Natural killer cell (primary cell): ENCODE data around the gene JPH3. TPM values are rescaled to one million over a fixed set of nuclear protein-coding genes. Genes with fewer than 3 reads are reported as not detected.

ENCODE experiments used
- ATAC-seq, 3 donors: fragments of 150-1000 bp in 2 of 3; fragments of 200-7000 bp in 1 of 3; cut with Tn5 transposase; 1 replicate in 1 of 3; 2 replicates in 2 of 3; pipeline ENCODE4 v1.10.0; 2021; ENCODE audit warnings: mild to moderate bottlenecking in 2 of 3, moderate library complexity in 2 of 3
- DNase-seq, 2 donors: peaks; one replicate each; pipeline versions ENCODE4 v3.0.0 to v3.0.0-alpha.2; 2013 to 2021; ENCODE audit warnings: mixed read lengths in 1 of 2
- H3K27ac ChIP-seq: one replicate; pipeline ENCODE4 v1.5.1; 2013; ENCODE audit warnings: mild to moderate bottlenecking, low read length
- H3K27me3 ChIP-seq: one replicate; pipeline ENCODE4 v1.6.1; 2013; ENCODE audit warnings: low read length; ENCODE audit not compliant: control insufficient read depth, insufficient read depth
- H3K36me3 ChIP-seq: one replicate; pipeline ENCODE4 v1.6.1; 2013; ENCODE audit warnings: low read length; ENCODE audit not compliant: control insufficient read depth, insufficient read depth
- H3K4me1 ChIP-seq: one replicate; pipeline ENCODE4 v1.6.1; 2013; ENCODE audit warnings: low read length; ENCODE audit not compliant: control insufficient read depth, insufficient read depth
- H3K4me3 ChIP-seq: one replicate; pipeline ENCODE4 v1.5.1; 2013; ENCODE audit warnings: low read length
- H3K9me3 ChIP-seq: one replicate; pipeline ENCODE4 v1.6.1; 2013; ENCODE audit warnings: low read length; ENCODE audit not compliant: control insufficient read depth, insufficient read depth
- H3K27ac Mint-ChIP-seq, 2 donors: one replicate each; pipeline ENCODE4 v1.8.0; 2022; ENCODE audit warnings: mild to moderate bottlenecking in 2 of 2, mixed read lengths in 2 of 2, moderate library complexity in 1 of 2
- H3K27me3 Mint-ChIP-seq, 2 donors: one replicate each; pipeline ENCODE4 v1.8.0; 2022; ENCODE audit warnings: low read depth in 2 of 2, mixed read lengths in 2 of 2
- H3K36me3 Mint-ChIP-seq: one replicate; pipeline ENCODE4 v1.8.0; 2022; ENCODE audit warnings: mixed read lengths
- H3K4me1 Mint-ChIP-seq, 2 donors: one replicate each; pipeline ENCODE4 v1.8.0; 2022; ENCODE audit warnings: mixed read lengths in 2 of 2
- H3K4me3 Mint-ChIP-seq: one replicate; pipeline ENCODE4 v1.8.0; 2022; ENCODE audit warnings: mild to moderate bottlenecking, moderate library complexity, mixed read lengths
- H3K9me3 Mint-ChIP-seq, 2 donors: one replicate each; pipeline ENCODE4 v1.8.0; 2022; ENCODE audit warnings: mixed read lengths in 2 of 2
- WGBS: methylation state at CpG from one replicate; pipeline ENCODE4 v1.1.7; 2013; ENCODE audit warnings: missing lambda C conversion rate; ENCODE audit not compliant: insufficient coverage; 5-methylcytosine and 5-hydroxymethylcytosine counted together
- intact Hi-C: fragments of 100-400 bp; cut with micrococcal nuclease; formaldehyde crosslinking; loops from one replicate; pipeline ENCODE4 v1.14.2; 2022
- total RNA-seq, 4 donors: library from RNA; stranded (reverse); fragments of 120-200 nt in 1 of 4; gene quantifications; one replicate each; pipeline versions ENCODE4 v1.2.3 to v1.2.4, GENCODE V29; 2013 to 2022
- TF ChIP-seq, protein P1 (sequence below): fragments of 200-600 bp; IDR thresholded peaks from one replicate; pipeline ENCODE4 v1.8.0; 2022; ENCODE audit warnings: antibody characterized with exemption

JPH3 gene
- total RNA-seq, 3 donors from 2014 or later (not counting 1 experiment from before 2014, with no cell fraction given): not detected

DNA sequence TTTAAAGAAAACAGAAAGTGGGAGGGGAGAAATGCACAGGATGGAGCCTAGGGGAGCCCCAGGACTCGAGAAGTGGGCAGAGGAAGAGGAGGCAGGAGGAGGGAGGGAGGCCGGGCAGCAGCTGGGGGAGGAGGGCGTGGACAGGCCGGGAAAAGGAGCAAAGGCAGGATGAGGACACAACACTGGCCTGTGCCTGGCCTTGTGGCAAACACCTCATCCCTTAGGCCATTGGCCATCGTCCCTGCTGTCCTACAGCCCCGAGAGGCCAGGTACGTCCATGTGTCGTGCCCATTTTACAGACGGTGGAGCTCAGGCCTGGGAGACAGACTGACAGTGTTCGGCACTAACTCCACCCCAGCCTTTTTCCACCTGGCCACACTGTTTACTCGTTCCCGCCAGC, 15.9 kb downstream of the JPH3 start:
- Mint-ChIP-seq H3K27ac (no peak overlapping the region), H3K4me1 (peaks cover 0 to 5% of the 10 kb centered on the region in 2 donors), H3K36me3 (no peaks in the 10 kb centered on the region), H3K9me3 (no peaks in the 10 kb centered on the region), H3K4me3 (no peak overlapping the region), H3K27me3 (peaks cover 0 to 9% of the 10 kb centered on the region in 2 donors)
- intact Hi-C loops: no loop called here
- 79% methylated on average over 12 of the region's 12 CpGs for WGBS
- no peaks in the 10 kb centered on the region for H3K36me3 ChIP-seq
- H3K27me3 ChIP-seq: no peaks in the 10 kb centered on the region
- H3K4me3 ChIP-seq: no peak overlapping the region
- H3K9me3 ChIP-seq: no peaks in the 10 kb centered on the region
- no peak overlapping the region for H3K27ac ChIP-seq
- no peaks in the 10 kb centered on the region for H3K4me1 ChIP-seq
- ATAC-seq (no peak), DNase-seq (no peak)
- TF ChIP-seq, protein P1, sequence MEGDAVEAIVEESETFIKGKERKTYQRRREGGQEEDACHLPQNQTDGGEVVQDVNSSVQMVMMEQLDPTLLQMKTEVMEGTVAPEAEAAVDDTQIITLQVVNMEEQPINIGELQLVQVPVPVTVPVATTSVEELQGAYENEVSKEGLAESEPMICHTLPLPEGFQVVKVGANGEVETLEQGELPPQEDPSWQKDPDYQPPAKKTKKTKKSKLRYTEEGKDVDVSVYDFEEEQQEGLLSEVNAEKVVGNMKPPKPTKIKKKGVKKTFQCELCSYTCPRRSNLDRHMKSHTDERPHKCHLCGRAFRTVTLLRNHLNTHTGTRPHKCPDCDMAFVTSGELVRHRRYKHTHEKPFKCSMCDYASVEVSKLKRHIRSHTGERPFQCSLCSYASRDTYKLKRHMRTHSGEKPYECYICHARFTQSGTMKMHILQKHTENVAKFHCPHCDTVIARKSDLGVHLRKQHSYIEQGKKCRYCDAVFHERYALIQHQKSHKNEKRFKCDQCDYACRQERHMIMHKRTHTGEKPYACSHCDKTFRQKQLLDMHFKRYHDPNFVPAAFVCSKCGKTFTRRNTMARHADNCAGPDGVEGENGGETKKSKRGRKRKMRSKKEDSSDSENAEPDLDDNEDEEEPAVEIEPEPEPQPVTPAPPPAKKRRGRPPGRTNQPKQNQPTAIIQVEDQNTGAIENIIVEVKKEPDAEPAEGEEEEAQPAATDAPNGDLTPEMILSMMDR: no peak

DNA sequence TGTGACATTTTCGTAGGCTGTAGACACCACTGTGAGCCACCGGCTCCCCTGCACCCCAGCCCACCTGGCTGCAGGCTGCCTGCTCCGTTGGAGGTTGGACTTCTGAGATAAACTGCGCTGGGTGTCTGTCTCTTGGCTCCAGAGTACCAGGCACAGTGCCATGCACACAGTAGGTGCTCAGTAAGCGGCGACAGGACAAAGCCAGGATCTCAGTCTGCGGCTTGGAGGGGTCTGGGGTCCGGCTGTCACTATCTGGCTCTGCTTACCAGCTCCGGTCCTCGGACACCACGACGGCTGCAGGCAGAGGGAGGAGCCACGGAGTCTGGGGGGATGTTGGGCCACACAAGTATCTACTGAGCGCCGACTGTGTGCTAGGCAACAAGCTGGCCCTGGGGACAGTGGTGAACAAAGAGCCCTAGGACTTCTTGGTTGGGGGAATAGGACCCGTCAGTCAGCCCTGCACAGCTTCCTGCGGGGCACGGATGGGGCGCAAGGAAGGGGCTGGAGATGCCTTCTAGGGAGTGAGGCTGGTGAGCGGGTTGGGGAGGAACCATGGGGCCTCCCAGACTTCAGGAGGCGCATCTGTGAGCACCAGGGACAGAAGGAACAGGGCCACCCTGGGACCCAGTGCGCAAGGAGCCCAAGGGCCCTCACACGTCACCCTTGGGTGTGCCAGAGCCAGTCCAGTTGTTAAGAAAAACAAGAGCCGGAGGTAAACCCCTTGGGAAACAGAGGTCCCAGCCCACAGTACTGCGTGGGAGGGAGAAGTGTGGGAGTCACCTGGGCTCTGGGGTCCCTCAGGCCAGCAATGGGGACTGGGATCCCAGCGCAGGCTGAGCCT, 17.3 kb downstream of the JPH3 start:
- H3K36me3 ChIP-seq: no peaks in the 10 kb centered on the region
- H3K36me3 Mint-ChIP-seq: no peaks in the 10 kb centered on the region
- TF ChIP-seq, protein P1: no peak
- peaks cover 0 to 9% of the 10 kb centered on the region in 2 donors for H3K27me3 Mint-ChIP-seq
- peaks cover 0 to 5% of the 10 kb centered on the region in 2 donors for H3K4me1 Mint-ChIP-seq
- no peaks in the 10 kb centered on the region for H3K27me3 ChIP-seq
- H3K9me3 ChIP-seq: no peaks in the 10 kb centered on the region
- no peak overlapping the region for H3K4me3 Mint-ChIP-seq
- intact Hi-C loops: no loop called here
- 61% methylated on average over 26 of the region's 26 CpGs for WGBS
- H3K4me3 ChIP-seq: no peak overlapping the region
- H3K4me1 ChIP-seq: no peaks in the 10 kb centered on the region
- no peak overlapping the region for H3K27ac Mint-ChIP-seq
- no peak for DNase-seq
- H3K27ac ChIP-seq: no peak overlapping the region
- no peaks in the 10 kb centered on the region for H3K9me3 Mint-ChIP-seq
- no peak for ATAC-seq

DNA sequence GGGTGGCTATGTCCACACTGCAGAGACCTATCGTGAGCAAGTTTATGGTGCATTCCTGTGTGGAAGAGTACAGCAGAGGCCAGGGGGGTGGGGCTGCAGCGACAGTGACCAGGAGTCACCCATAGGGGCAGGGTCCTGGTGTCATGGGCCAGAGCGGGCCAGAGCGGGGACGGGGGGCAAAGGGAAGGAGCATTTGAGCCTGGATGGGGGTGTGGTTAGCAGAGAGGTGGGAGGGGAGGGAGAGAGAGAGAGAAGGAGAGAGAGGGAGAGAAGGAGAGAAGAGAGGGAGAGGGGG, 17.8 kb downstream of the JPH3 start:
- Histone ChIP-seq H3K27me3 (no peaks in the 10 kb centered on the region), H3K4me3 (no peak overlapping the region), H3K4me1 (no peaks in the 10 kb centered on the region), H3K36me3 (no peaks in the 10 kb centered on the region), H3K27ac (no peak overlapping the region), H3K9me3 (no peaks in the 10 kb centered on the region)
- TF ChIP-seq, protein P1: no peak
- no peak overlapping the region for H3K4me3 Mint-ChIP-seq
- 36% methylated on average over 5 of the region's 5 CpGs for WGBS
- H3K36me3 Mint-ChIP-seq: no peaks in the 10 kb centered on the region
- no peaks in the 10 kb centered on the region for H3K9me3 Mint-ChIP-seq
- no peak for ATAC-seq
- H3K27me3 Mint-ChIP-seq: peaks cover 0 to 9% of the 10 kb centered on the region in 2 donors
- H3K4me1 Mint-ChIP-seq: peaks cover 0 to 5% of the 10 kb centered on the region in 2 donors
- no peak for DNase-seq
- no peak overlapping the region for H3K27ac Mint-ChIP-seq
- intact Hi-C loops: no loop called here

DNA sequence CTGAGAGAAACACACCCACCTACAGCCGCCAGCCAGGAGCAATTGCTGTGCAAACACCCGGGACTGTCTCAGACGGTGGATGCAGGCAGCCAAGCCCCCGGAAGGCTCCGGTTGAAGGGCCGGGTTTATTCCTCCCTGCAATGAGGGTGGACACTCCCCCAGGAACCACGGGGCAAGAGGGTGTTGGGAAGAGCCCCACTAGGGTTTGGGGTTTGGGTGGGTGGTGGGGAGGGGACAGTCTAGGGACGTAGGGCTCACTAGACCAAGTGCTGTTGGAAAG, 19.2 kb downstream of the JPH3 start:
- no peak for ATAC-seq
- 69% methylated on average over 8 of the region's 8 CpGs for WGBS
- DNase-seq: no peak
- Mint-ChIP-seq H3K27ac (no peak overlapping the region), H3K9me3 (no peaks in the 10 kb centered on the region), H3K27me3 (peaks cover 0 to 4% of the 10 kb centered on the region in 2 donors), H3K4me3 (no peak overlapping the region), H3K36me3 (no peaks in the 10 kb centered on the region), H3K4me1 (peaks cover 0 to 5% of the 10 kb centered on the region in 2 donors)
- TF ChIP-seq, protein P1: no peak
- Histone ChIP-seq H3K36me3 (no peaks in the 10 kb centered on the region), H3K4me3 (no peak overlapping the region), H3K9me3 (no peaks in the 10 kb centered on the region), H3K27ac (no peak overlapping the region), H3K4me1 (no peaks in the 10 kb centered on the region), H3K27me3 (no peaks in the 10 kb centered on the region)
- intact Hi-C loops: no loop called here
